H1 (cell line): Measurements from ENCODE around the gene TFB2M. TPM values are rescaled to one million over a fixed set of nuclear protein-coding genes. Genes with fewer than 3 reads are reported as not detected.

Experiments used
- CTCF ChIA-PET: fragments of 300-600 bp; sonication (Branson Sonifier 250); formaldehyde crosslinking; loops from one replicate; lab custom pipeline; 2021; ENCODE audit not compliant: partially characterized antibody; lab: Charles Lee
- POLR2A ChIA-PET: fragments of 300-600 bp; sonication (Branson Sonifier 250); formaldehyde crosslinking; loops from one replicate; lab custom pipeline; 2021; ENCODE audit warnings: inconsistent platforms; ENCODE audit not compliant: partially characterized antibody; lab: Charles Lee
- DNase-seq, 2 experiments: peaks; one replicate each; pipeline versions ENCODE4 v3.0.0 to v3.0.0-alpha.2; 2010 to 2022; ENCODE audit warnings: low spot score in 2 of 2, low read depth in 1 of 2, mixed read lengths in 1 of 2
- FAIRE-seq: peaks from 2 replicates; lab custom pipeline; 2011; peaks lifted over from hg19 to GRCh38; lab: Jason Lieb, UNC
- H2AFZ ChIP-seq: 2 replicates; pipeline ENCODE4 v1.8.1; 2012; ENCODE audit warnings: low read length, inconsistent platforms
- H2AK5ac ChIP-seq: 2 replicates; pipeline ENCODE4 v1.6.1; 2013; ENCODE audit warnings: low read depth, low read length
- H2BK120ac ChIP-seq: replicated peaks from 2 replicates; pipeline ENCODE3; 2013; ENCODE audit warnings: low read depth, low read length, inconsistent platforms
- H2BK12ac ChIP-seq: 2 replicates; pipeline ENCODE4 v1.6.1; 2013; ENCODE audit warnings: low read depth, low read length
- H2BK15ac ChIP-seq: 2 replicates; pipeline ENCODE4 v1.6.1; 2013; ENCODE audit warnings: low read length
- H2BK20ac ChIP-seq: 2 replicates; pipeline ENCODE4 v1.6.1; 2013; ENCODE audit warnings: low read length
- H2BK5ac ChIP-seq: 2 replicates; pipeline ENCODE4 v1.6.1; 2013; ENCODE audit warnings: low read depth, low read length
- H3K14ac ChIP-seq: 2 replicates; pipeline ENCODE4 v1.6.1; 2013; ENCODE audit warnings: inconsistent platforms; ENCODE audit not compliant: insufficient read length
- H3K18ac ChIP-seq: 2 replicates; pipeline ENCODE4 v1.6.1; 2013; ENCODE audit warnings: low read length; ENCODE audit errors: extremely low read depth
- H3K23ac ChIP-seq: 2 replicates; pipeline ENCODE4 v1.6.1; 2013; ENCODE audit warnings: inconsistent platforms; ENCODE audit not compliant: insufficient read length
- H3K23me2 ChIP-seq: 2 replicates; pipeline ENCODE4 v1.6.1; 2013; ENCODE audit warnings: low read depth, low read length
- H3K27ac ChIP-seq: 2 replicates; pipeline ENCODE4 v1.6.1; 2011; ENCODE audit warnings: low read depth, low read length, inconsistent platforms
- H3K27me3 ChIP-seq, 4 experiments: replicated peaks in 1 of 4; 1 replicate in 1 of 4; 2 replicates in 3 of 4; pipeline versions ENCODE4 v1.6.1 to v1.8.1; 2011 to 2013; ENCODE audit warnings: low read length in 3 of 4, mild to moderate bottlenecking in 3 of 4, inconsistent platforms in 2 of 4, mixed read lengths in 2 of 4, moderate library complexity in 1 of 4; ENCODE audit not compliant: control insufficient read depth in 3 of 4, insufficient read depth in 3 of 4; ENCODE audit errors: extremely low read depth in 1 of 4
- H3K36me3 ChIP-seq, 4 experiments: 2 replicates each; pipeline versions ENCODE4 v1.6.1 to v1.8.1; 2011 to 2013; ENCODE audit warnings: mild to moderate bottlenecking in 4 of 4, low read length in 3 of 4, moderate library complexity in 2 of 4, control low read depth in 1 of 4, inconsistent platforms in 1 of 4; ENCODE audit not compliant: insufficient read depth in 4 of 4, control insufficient read depth in 2 of 4
- H3K4ac ChIP-seq: replicated peaks from 2 replicates; pipeline ENCODE3; 2013; ENCODE audit warnings: low read length, low read depth, mixed read lengths, inconsistent platforms; ENCODE audit not compliant: insufficient read length
- H3K4me1 ChIP-seq, 4 experiments: replicated peaks in 1 of 4; 1 replicate in 1 of 4; 2 replicates in 3 of 4; pipeline versions ENCODE4 v1.6.1 to v1.8.1; 2011 to 2013; ENCODE audit warnings: low read length in 3 of 4, inconsistent platforms in 2 of 4, mixed read lengths in 1 of 4; ENCODE audit not compliant: insufficient read depth in 4 of 4, control insufficient read depth in 3 of 4
- H3K4me2 ChIP-seq, 2 experiments: 2 replicates each; pipeline versions ENCODE4 v1.6.1 to v1.8.1; 2011 to 2013; ENCODE audit warnings: low read depth in 2 of 2, low read length in 2 of 2, control low read depth in 1 of 2, inconsistent platforms in 1 of 2, mild to moderate bottlenecking in 1 of 2; ENCODE audit not compliant: insufficient read depth in 1 of 2
- H3K4me3 ChIP-seq, 4 experiments: fragments of 200-600, 300-600 bp in 1 of 4; sonication (generic), shearing (Covaris generic), sonication (Bioruptor Twin) in 1 of 4; 2 replicates each; pipeline versions ENCODE4 v1.5.1 to v1.8.1; 2011 to 2016; ENCODE audit warnings: low read length in 4 of 4, low read depth in 3 of 4, control low read depth in 2 of 4, inconsistent platforms in 2 of 4, mild to moderate bottlenecking in 2 of 4, mixed read lengths in 1 of 4, moderate library complexity in 1 of 4; ENCODE audit not compliant: insufficient read depth in 2 of 4; ENCODE audit errors: extremely low read depth in 1 of 4
- H3K56ac ChIP-seq: replicated peaks from 2 replicates; pipeline ENCODE3; 2013; ENCODE audit warnings: low read depth, mild to moderate bottlenecking, mixed read lengths, low read length, inconsistent platforms; ENCODE audit not compliant: insufficient read length
- H3K79me1 ChIP-seq: 2 replicates; pipeline ENCODE4 v1.6.1; 2013; ENCODE audit warnings: low read depth, low read length, control low read depth
- H3K79me2 ChIP-seq, 2 experiments: 2 replicates each; pipeline versions ENCODE4 v1.6.1 to v1.8.1; 2012 to 2013; ENCODE audit warnings: low read length in 2 of 2, mild to moderate bottlenecking in 2 of 2, inconsistent platforms in 1 of 2; ENCODE audit not compliant: insufficient read depth in 2 of 2, control insufficient read depth in 1 of 2
- H3K9ac ChIP-seq, 4 experiments: replicated peaks in 1 of 4; 1 replicate in 1 of 4; 2 replicates in 3 of 4; pipeline versions ENCODE4 v1.6.1 to v1.8.1; 2011 to 2013; ENCODE audit warnings: low read depth in 3 of 4, low read length in 3 of 4, control low read depth in 2 of 4, mild to moderate bottlenecking in 2 of 4, moderate library complexity in 2 of 4, inconsistent platforms in 1 of 4; ENCODE audit errors: extremely low read depth in 1 of 4
- H3K9me3 ChIP-seq, 2 experiments: 2 replicates each; pipeline versions ENCODE4 v1.6.1 to v1.8.1; 2012 to 2013; ENCODE audit warnings: mild to moderate bottlenecking in 2 of 2, moderate library complexity in 2 of 2, control low read depth in 1 of 2, inconsistent platforms in 1 of 2, low read depth in 1 of 2, low read length in 1 of 2, mixed read lengths in 1 of 2; ENCODE audit not compliant: insufficient read depth in 2 of 2
- H4K20me1 ChIP-seq, 2 experiments: replicated peaks in 1 of 2; 2 replicates each; pipeline versions ENCODE3 to v1.8.1; 2011 to 2013; ENCODE audit warnings: inconsistent platforms in 2 of 2, low read length in 2 of 2, mild to moderate bottlenecking in 1 of 2; ENCODE audit not compliant: insufficient read depth in 2 of 2, control insufficient read depth in 1 of 2
- H4K5ac ChIP-seq: 2 replicates; pipeline ENCODE4 v1.6.1; 2013; ENCODE audit warnings: low read length, low read depth, mixed read lengths, inconsistent platforms; ENCODE audit not compliant: insufficient read length
- H4K8ac ChIP-seq: 2 replicates; pipeline ENCODE4 v1.8.0; 2013; ENCODE audit warnings: mild to moderate bottlenecking, moderate library complexity, low read length, inconsistent platforms; ENCODE audit not compliant: insufficient read depth; ENCODE audit errors: extremely low read depth
- H4K91ac ChIP-seq: replicated peaks from 2 replicates; pipeline ENCODE3; 2013; ENCODE audit warnings: low read length, mixed read lengths, inconsistent platforms; ENCODE audit not compliant: insufficient read length
- EGR1 ChIP-seq: IDR thresholded peaks from 2 replicates; pipeline ENCODE4 v1.6.1; 2011; ENCODE audit warnings: low read depth, low read length, borderline replicate concordance
- EZH2 ChIP-seq: fragments of 200-600 bp; sonication (generic); IDR thresholded peaks from 2 replicates; pipeline ENCODE4 v1.7.1; 2012; ENCODE audit warnings: low read depth, mild to moderate bottlenecking, moderate library complexity, low read length, inconsistent platforms; ENCODE audit not compliant: severe bottlenecking
- GABPA ChIP-seq: IDR thresholded peaks from 2 replicates; pipeline ENCODE4 v1.6.1; 2011; ENCODE audit warnings: mild to moderate bottlenecking, low read length, moderate library complexity, borderline replicate concordance; ENCODE audit not compliant: insufficient read depth
- JUND ChIP-seq: IDR thresholded peaks from 2 replicates; pipeline ENCODE4 v1.6.1; 2011; ENCODE audit warnings: mild to moderate bottlenecking, improper control_type of control experiment, low read length
- POLR2AphosphoS5 ChIP-seq: IDR thresholded peaks from 2 replicates; pipeline ENCODE4 v1.6.1; 2011; ENCODE audit warnings: low read depth, low read length
- TEAD4 ChIP-seq: IDR thresholded peaks from 2 replicates; pipeline ENCODE4 v1.6.1; 2012; ENCODE audit warnings: low read depth, low read length, inconsistent platforms, mixed read lengths
- ZNF274 ChIP-seq: IDR thresholded peaks from 2 replicates; pipeline ENCODE4 v1.7.0; 2012; ENCODE audit warnings: low read length, borderline replicate concordance; ENCODE audit errors: extremely low read depth
- WGBS, 2 experiments: shearing (Covaris generic) in 1 of 2; methylation state at CpG; one replicate each; pipeline versions ENCODE4 v1.1.6 to v1.1.7; 2013 to 2015; ENCODE audit warnings: low lambda C conversion rate in 2 of 2, mixed read lengths in 2 of 2, inconsistent platforms in 1 of 2, low coverage in 1 of 2, missing lambda C conversion rate in 1 of 2; ENCODE audit not compliant: insufficient replicate concordance in 2 of 2, insufficient coverage in 1 of 2, insufficient read length in 1 of 2; ENCODE audit errors: extremely low coverage in 1 of 2, missing lambda C conversion rate in 1 of 2; 5-methylcytosine and 5-hydroxymethylcytosine counted together
- polyA plus RNA-seq, 7 experiments: library from polyadenylated mRNA; depleted of rRNA in 3 of 7; stranded (reverse) in 5 of 7; unstranded in 2 of 7; fragments of >200 nt in 5 of 7; fragments of 200-250 nt in 2 of 7; gene quantifications; 1 replicate in 5 of 7; 2 replicates in 1 of 7; 4 replicates in 1 of 7; pipeline versions ENCODE4 v1.2.1 to v1.2.3, GENCODE V29; 2011 to 2013; ENCODE audit warnings: missing spikeins in 2 of 7, mixed read lengths in 2 of 7
- total RNA-seq: library from RNA; stranded (reverse); fragmentation: NEBNext Ultra II Directional; extraction: Animal tissue kit (Norgen Biotek cat#: 25700); gene quantifications from 2 replicates; pipeline ENCODE4 v1.2.1, GENCODE V29; 2021

TFB2M gene
- total and polyA plus RNA-seq, 2 of the 8 experiments (the other 6 are each of a cell fraction or from before 2014, with no cell fraction given): 10.4 to 22.0 TPM

DNA sequence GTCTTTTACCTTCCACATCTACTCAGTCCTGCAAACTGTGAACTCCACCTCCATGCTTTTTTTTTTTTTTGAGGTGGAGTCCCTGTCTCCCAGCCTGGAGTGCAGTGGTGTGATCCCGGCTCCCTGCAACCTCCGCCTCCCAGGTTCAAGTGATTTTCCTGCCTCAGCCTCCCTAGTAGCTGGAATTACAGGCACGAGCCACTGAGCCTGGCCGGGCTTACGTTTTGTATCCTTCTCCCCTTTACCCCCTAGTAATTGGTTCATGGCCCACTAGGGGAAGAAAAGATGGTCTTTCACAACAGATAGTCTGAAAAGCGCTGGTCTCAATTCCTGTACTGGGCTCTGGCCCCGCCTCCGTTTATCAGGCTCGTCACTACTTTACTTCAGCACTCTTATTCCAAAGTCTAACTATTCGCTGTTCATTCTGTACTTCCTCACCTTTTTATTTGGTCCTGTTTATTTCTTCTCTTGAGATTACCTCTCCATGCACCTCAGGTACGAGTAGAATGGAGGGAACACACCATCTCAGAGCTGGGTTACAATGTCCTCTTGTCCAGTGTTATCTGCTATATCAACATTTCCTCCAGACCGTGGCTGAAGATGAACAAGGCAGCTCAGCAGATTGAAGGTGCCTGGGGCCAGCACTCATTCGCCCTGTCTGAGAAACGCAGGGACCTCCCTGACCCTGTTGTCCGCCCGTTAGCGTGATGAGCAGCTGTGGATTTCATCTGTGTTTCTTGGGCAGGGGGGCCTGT lies 16.4 kb upstream of the TFB2M start:
- TF ChIP-seq JUND: no peak
- no peak for TF ChIP-seq POLR2AphosphoS5
- TF ChIP-seq TEAD4: no peak
- no peak for TF ChIP-seq EGR1
- no peak for TF ChIP-seq EZH2
- no peak for TF ChIP-seq ZNF274
- TF ChIP-seq GABPA: no peak
- Histone ChIP-seq H3K9me3 (no peaks in the 10 kb centered on the region), H3K23me2 (no peaks in the 10 kb centered on the region), H2BK120ac (no peak overlapping the region), H4K5ac (no peak overlapping the region), H3K18ac (no peak overlapping the region), H2BK20ac (no peak overlapping the region), H2BK15ac (no peak overlapping the region), H3K27me3 (no peaks in the 10 kb centered on the region), H4K8ac (no peak overlapping the region), H3K4ac (no peak overlapping the region), H2AFZ (no peak overlapping the region), H3K79me1 (no peaks in the 10 kb centered on the region; the same call in 1 of the 2 replicates), H3K4me3 (no peak overlapping the region), H2AK5ac (no peak overlapping the region), H3K14ac (no peak overlapping the region), H4K91ac (no peak overlapping the region), H3K4me1 (no peaks in the 10 kb centered on the region), H2BK12ac (no peak overlapping the region), H3K27ac (no peak overlapping the region), H3K9ac (no peak overlapping the region), H4K20me1 (no peaks in the 10 kb centered on the region), H2BK5ac (no peak overlapping the region), H3K56ac (no peak overlapping the region), H3K4me2 (no peak overlapping the region), H3K23ac (no peak overlapping the region), H3K36me3 (no peaks in the 10 kb centered on the region), H3K79me2 (peaks cover 0 to 22% of the 10 kb centered on the region in 2 experiments; a peak in 2 of 4 replicates)
- whole genome bisulfite sequencing, 2 experiments: 89% methylated on average over 15 of the region's 17 CpGs; no CpG with 5 or more reads in 1 of the 2 experiments
- ChIA-PET CTCF (interaction anchor here (0.6 to 1.6 kb wide), 3 partner anchors 41 to 107 kb away, joined by 3 to 4 read pairs (median 3); no protein-coding TSS in a partner anchor), POLR2A (interaction anchor here (0.8 kb wide), 1 partner anchor 142 kb away, joined by 3 read pairs; the partner anchor contains the start of gene SCCPDH)
- DNase-seq: no peak
- no peak for FAIRE-seq
